ENCODE measurements around the gene SERF2. TPM values are rescaled to one million over a fixed set of nuclear protein-coding genes. Genes with fewer than 3 reads are reported as not detected.
"Not testable (repeated sequence)": the region's sequence is repeated elsewhere in the genome, so short reads cannot be mapped to it uniquely, and the experiment has no call there.

Gene SERF2
- total and polyA plus RNA-seq, 2 of the 13 experiments (the other 11 are each of a cell fraction or from before 2014, with no cell fraction given): 811 to 1,257 TPM

GRCh38 chr15:43746245-43746902, 45.7 kb upstream of the SERF2 start, which contains the start of gene PDIA3 (continued):
- TF ChIP-seq TOPORS (CRISPR knock-in tag; IDR thresholded peaks at IDR 0.05) (peak; percentile 71; the same call in 1 of the 2 replicates), GATAD1 (CRISPR knock-in tag; IDR thresholded peaks at IDR 0.05) (peak; percentile 66), HOXA9 (CRISPR knock-in tag; IDR thresholded peaks at IDR 0.05; ENCODE audit: borderline replicate concordance) (0 out of 2 replicates have a peak, but pooled peaks have one; percentile 33), SOX13 (CRISPR knock-in tag; conservative IDR thresholded peaks at IDR 0.05 in 1 of 2, IDR thresholded peaks at IDR 0.05 in 1 of 2) (peak in 1 of 2 experiments; percentile 24; a peak in 1 of 4 replicates), NR2F6 (CRISPR knock-in tag; IDR thresholded peaks at IDR 0.05) (0 out of 2 replicates have a peak, but pooled peaks have one; percentile 20), FOSL2 (CRISPR knock-in tag; IDR thresholded peaks at IDR 0.05) (0 out of 2 replicates have a peak, but pooled peaks have one; percentile 27), ASH2L (IDR thresholded peaks at IDR 0.05; ENCODE audit: insufficient read length, low read depth, low read length) (peak; percentile 75), ZNF362 (CRISPR knock-in tag; IDR thresholded peaks at IDR 0.05; ENCODE audit: borderline replicate concordance) (peak; percentile 59; the same call in 1 of the 2 replicates), PAX8 (CRISPR knock-in tag; IDR thresholded peaks at IDR 0.05; ENCODE audit: borderline replicate concordance) (0 out of 2 replicates have a peak, but pooled peaks have one; percentile 73), ZSCAN31 (CRISPR knock-in tag; IDR thresholded peaks at IDR 0.05; ENCODE audit: low read depth) (peak; percentile 55), SNAPC2 (CRISPR knock-in tag; IDR thresholded peaks at IDR 0.05) (peak; percentile 80), MED13 (CRISPR knock-in tag; IDR thresholded peaks at IDR 0.05) (peak; percentile 52; the same call in 1 of the 2 replicates), TMF1 (CRISPR knock-in tag; IDR thresholded peaks at IDR 0.05; ENCODE audit: low read depth) (0 out of 2 replicates have a peak, but pooled peaks have one; percentile 58), ZNF225 (CRISPR knock-in tag; IDR thresholded peaks at IDR 0.05) (peak; percentile 74; the same call in 1 of the 2 replicates), MAFK (conservative IDR thresholded peaks at IDR 0.05 in 1 of 2, IDR thresholded peaks at IDR 0.05 in 1 of 2; ENCODE audit: low read length in 2 of 2) (peak in 1 of 2 experiments; percentile 7; a peak in 1 of 4 replicates), ZSCAN21 (CRISPR knock-in tag; IDR thresholded peaks at IDR 0.05; ENCODE audit: borderline replicate concordance) (peak; percentile 93; the same call in 1 of the 2 replicates), SMAD1 (CRISPR knock-in tag; IDR thresholded peaks at IDR 0.05; ENCODE audit: borderline replicate concordance, low read depth) (peak; percentile 64; the same call in 1 of the 2 replicates), KDM3A (CRISPR knock-in tag; IDR thresholded peaks at IDR 0.05; ENCODE audit: low read depth) (0 out of 2 replicates have a peak, but pooled peaks have one; percentile 40)
- TF ChIP-seq SOX13, NR2F6 (IDR thresholded peaks at IDR 0.05): not testable (repeated sequence)
- TF ChIP-seq, protein P1, sequence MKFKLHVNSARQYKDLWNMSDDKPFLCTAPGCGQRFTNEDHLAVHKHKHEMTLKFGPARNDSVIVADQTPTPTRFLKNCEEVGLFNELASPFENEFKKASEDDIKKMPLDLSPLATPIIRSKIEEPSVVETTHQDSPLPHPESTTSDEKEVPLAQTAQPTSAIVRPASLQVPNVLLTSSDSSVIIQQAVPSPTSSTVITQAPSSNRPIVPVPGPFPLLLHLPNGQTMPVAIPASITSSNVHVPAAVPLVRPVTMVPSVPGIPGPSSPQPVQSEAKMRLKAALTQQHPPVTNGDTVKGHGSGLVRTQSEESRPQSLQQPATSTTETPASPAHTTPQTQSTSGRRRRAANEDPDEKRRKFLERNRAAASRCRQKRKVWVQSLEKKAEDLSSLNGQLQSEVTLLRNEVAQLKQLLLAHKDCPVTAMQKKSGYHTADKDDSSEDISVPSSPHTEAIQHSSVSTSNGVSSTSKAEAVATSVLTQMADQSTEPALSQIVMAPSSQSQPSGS (CRISPR knock-in tag; IDR thresholded peaks at IDR 0.05): 0 out of 2 replicates have a peak, but pooled peaks have one; percentile 32
- TF ChIP-seq, protein P2, sequence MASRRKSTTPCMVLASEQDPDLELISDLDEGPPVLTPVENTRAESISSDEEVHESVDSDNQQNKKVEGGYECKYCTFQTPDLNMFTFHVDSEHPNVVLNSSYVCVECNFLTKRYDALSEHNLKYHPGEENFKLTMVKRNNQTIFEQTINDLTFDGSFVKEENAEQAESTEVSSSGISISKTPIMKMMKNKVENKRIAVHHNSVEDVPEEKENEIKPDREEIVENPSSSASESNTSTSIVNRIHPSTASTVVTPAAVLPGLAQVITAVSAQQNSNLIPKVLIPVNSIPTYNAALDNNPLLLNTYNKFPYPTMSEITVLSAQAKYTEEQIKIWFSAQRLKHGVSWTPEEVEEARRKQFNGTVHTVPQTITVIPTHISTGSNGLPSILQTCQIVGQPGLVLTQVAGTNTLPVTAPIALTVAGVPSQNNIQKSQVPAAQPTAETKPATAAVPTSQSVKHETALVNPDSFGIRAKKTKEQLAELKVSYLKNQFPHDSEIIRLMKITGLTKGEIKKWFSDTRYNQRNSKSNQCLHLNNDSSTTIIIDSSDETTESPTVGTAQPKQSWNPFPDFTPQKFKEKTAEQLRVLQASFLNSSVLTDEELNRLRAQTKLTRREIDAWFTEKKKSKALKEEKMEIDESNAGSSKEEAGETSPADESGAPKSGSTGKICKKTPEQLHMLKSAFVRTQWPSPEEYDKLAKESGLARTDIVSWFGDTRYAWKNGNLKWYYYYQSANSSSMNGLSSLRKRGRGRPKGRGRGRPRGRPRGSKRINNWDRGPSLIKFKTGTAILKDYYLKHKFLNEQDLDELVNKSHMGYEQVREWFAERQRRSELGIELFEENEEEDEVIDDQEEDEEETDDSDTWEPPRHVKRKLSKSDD (CRISPR knock-in tag; IDR thresholded peaks at IDR 0.05; ENCODE audit: low read depth): peak; percentile 76
- TF ChIP-seq, protein P3, sequence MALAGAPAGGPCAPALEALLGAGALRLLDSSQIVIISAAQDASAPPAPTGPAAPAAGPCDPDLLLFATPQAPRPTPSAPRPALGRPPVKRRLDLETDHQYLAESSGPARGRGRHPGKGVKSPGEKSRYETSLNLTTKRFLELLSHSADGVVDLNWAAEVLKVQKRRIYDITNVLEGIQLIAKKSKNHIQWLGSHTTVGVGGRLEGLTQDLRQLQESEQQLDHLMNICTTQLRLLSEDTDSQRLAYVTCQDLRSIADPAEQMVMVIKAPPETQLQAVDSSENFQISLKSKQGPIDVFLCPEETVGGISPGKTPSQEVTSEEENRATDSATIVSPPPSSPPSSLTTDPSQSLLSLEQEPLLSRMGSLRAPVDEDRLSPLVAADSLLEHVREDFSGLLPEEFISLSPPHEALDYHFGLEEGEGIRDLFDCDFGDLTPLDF (CRISPR knock-in tag; IDR thresholded peaks at IDR 0.05): peak; percentile 74

Measured in HepG2 (cell line).